Measurements from ENCODE around the gene PLCL1.
"Not testable (repeated sequence)": the region's sequence is repeated elsewhere in the genome, so short reads cannot be mapped to it uniquely, and the experiment has no call there.

The PLCL1 gene

DNA sequence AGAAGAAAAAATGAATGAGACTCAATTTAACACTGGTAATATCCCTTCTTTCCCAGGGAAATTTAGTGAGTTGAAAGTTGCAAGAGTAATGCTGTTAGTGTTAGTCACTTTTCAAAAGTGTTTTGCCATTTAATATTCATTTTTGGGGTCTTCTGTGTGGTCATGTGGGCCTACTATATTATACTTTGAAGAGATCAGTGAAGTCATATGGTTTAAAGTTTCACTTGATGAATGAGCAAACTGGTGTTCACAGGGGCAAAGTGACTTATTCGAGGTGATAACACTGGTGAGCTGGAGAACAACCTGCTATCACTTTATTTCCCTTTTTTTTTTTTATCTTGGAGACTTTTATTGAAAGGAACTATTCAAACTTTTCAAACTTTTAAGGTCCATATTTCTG, 196.0 kb downstream of the PLCL1 start:
- no peak for DNase-seq (ENCODE audit: low spot score)

- no peak for DNase-seq (ENCODE audit: low spot score)
Observed at GRCh38 chr2:198004173-198004572, 199.8 kb downstream of the PLCL1 start.

DNA sequence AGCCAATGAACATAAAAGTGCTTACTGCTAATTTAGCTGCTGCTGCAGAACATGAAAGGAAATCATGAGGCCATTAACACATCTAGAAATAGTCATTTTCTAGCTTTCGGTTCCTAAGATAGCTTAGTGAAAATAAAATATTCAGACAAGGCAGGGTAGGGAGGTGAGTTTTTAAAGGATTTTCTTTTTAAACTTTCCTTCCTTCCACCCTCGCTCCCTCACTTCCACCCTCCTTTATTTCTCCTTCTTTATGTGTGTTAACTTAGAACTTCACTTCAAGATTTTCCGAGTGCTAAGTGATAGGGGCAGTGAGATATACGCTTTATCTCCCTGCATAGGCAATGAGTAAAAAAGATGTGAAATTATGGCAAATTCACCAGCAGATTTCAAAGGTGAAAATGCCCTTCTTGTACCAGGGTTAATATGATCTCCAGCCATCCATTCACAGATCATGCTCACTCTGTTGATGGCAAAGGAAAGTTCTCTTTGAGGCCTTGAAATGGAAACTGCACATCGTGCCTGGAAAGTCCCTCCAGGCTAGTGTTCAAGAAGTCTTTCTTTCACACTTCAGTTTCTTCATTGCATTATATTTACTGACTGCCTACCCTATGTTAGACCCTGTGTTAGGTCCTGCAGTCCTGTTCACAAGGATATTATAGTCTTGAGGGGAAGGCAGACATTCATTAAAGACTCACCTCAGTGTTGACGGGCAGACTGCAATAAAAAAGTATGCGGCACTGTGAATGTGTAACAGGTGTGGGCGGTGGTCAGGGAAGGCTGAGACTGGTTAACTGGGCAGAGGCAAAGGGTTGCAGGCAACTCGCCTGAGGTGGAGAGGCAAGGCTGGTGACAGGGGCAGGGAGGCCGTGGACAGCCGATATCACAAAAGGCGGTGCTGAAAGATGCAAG, 200.8 kb downstream of the PLCL1 start:
- no peak for DNase-seq (ENCODE audit: low spot score)

GRCh38 chr2:198006733-198007132, 202.3 kb downstream of the PLCL1 start:
- no peak for DNase-seq (ENCODE audit: low spot score)

- no peak for DNase-seq (ENCODE audit: low spot score)
Observed at GRCh38 chr2:198008230-198008629, 203.8 kb downstream of the PLCL1 start.

- no peak for DNase-seq (ENCODE audit: low spot score)
Observed at GRCh38 chr2:198012025-198012424, 207.6 kb downstream of the PLCL1 start.

DNA sequence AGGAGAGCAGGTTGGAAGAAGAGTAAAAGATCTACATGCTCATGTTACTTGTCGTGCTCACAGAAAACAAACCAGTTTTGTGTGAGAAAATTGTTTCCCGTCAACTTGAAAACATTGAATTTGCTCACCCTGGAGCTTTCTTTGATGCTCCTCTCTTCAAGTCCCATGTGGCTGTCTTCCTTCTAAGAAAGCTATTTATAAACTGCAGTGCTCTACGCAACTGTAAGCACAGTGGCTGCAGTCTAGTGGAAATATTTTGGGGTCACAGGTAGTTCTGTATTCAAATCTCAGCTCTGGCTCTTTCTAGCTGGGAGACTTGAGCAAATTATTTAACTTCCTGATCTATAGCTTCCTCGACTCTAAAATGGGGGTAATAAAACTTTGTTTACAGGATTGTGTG, 211.8 kb downstream of the PLCL1 start:
- no peak for DNase-seq (ENCODE audit: low spot score)

- no peak for DNase-seq (ENCODE audit: low spot score)
Observed at GRCh38 chr2:198017068-198017467, 212.7 kb downstream of the PLCL1 start.

DNA sequence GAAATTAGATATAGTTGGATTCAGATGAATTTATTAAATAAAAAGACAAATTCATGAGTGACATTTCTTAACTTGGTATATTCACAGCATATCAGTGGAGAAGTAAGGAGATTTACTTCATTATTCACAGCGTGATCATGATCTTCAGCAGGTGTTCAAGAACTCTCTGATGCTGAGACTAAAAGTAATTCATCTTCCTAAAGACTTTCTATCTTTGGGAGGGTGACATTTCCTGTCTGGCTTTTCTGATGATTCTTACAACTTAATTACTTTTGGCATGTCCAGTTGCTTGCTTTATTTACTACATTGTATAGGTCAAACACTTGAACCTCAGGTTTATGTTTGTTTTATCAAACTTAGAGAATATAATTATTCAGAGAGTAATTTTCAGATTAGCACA, 224.6 kb downstream of the PLCL1 start:
- DNase-seq (ENCODE audit: low spot score) = no peak

DNA sequence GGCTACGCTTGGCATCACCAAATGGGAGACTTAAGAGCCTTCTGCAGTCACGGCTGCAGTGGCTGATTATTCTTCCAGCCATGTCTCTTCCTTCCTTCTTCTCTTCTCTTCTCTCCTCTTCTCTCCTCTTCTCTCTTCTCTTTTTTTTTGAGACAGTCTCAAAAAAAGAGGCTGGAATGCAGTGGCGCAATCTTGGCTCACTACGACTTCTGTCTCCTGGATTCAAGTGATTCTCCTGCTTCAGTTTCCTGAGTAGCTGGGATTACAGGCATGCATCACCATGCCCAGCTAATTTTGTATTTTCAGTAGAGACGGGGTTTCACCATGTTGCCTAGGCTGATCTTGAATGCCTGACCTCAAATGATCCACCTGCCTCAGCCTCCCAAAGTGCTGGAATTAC, 225.2 kb downstream of the PLCL1 start:
- not testable (repeated sequence) for DNase-seq (ENCODE audit: low spot score)

GRCh38 chr2:198033626-198034025, 229.2 kb downstream of the PLCL1 start:
- no peak for DNase-seq (ENCODE audit: low spot score)

DNA sequence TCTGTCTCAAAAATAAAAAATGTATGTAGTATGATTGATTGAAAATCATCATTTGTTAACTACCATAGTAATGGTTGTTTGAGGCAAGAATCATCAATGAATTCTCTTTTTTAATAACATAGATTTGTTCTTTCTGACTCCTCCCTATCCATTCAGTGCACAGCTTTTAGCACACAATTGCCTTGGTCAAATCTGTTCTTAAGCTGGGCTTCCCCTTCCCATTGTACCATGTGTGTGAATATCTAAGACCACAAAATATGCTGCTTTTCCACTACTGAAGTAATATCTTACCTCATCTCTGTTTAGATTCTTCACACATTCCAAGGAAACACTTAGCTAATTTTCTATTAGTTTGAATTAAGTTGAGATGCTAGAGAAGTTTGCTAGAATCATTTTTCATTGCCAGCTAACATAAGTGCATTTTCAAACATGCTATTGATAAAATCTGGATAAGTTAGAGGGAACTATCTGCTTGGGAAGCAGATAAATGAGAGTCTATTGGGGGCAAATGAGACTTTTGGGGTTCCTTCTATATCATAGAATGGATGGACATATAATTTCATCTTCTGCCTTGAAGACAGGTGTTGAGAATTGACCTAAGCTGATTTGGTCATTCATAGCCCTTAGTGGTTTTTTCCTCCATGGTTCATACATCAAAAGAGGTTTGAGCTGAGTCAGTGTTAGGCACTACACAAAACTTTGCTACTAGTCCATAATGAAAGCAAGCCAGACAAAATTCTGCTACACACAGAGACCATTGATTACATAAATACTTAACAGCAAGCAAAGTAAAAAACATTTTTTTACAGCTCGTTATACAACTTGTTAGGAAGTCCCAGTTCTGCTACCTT, 231.9 kb downstream of the PLCL1 start:
- no peak for DNase-seq (ENCODE audit: low spot score)

- no peak for DNase-seq (ENCODE audit: low spot score)
Observed at GRCh38 chr2:198040835-198041234, 236.4 kb downstream of the PLCL1 start.

- DNase-seq (ENCODE audit: low spot score) = no peak
Observed at GRCh38 chr2:198042189-198042588, 237.8 kb downstream of the PLCL1 start.

DNA sequence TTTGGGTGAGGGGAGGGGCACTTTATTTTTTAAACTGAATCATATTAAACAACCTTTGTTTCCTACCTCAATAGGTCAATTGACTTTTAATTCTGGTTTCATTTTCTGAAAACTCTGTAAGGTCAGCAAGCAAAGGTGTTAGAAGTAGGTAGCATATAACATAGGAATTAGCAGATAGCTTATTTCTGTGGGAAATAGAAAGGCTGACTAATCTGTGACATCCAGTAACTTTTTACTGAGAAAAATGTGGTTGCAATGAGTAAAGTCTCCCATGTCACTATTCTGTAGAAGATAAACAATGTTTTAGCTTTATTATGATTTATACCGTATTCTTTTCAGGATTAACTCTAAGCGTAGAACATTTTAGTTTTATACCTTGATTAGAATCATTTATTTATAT, 240.4 kb downstream of the PLCL1 start:
- no peak for DNase-seq (ENCODE audit: low spot score)

DNA sequence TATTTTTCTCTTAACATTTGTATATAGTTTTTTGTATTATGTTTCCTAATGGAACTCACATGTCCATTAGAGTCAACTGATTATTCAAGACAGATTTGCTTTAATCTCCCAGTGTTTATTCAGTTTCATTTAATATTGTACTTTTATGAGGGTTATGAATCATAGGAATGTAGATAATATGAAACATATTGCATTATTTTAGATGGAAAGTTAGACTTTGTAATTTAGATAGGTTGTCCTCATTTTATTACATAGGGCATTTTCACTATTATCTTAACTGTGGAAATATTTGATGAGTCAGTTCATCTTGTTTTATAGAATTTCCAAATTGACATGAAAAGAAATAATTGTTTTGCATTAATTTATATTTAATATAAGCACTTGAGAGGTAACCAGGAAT, 240.8 kb downstream of the PLCL1 start:
- no peak for DNase-seq (ENCODE audit: low spot score)

GRCh38 chr2:198052741-198053140, 248.3 kb downstream of the PLCL1 start:
- DNase-seq (ENCODE audit: low spot score) = no peak

DNA sequence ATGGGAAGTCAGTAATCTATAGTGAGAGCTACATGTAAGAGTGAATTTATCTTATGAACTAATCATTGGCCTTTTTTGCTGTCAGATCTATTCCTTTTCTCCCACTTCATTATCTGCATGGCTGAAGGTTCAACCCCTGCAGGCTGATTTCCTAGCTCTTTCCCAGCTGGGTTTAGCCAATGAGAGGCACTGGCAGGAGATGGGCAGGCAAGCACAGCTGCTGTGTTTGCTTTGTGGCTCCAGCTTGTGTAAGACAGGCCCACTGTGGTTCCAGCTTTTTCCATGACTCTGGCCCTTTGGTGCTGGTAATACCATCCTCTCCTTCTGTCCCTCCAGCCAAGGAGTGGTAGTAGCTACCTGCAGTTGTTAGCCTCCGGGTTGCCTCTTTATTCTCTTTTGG, 248.8 kb downstream of the PLCL1 start:
- no peak for DNase-seq (ENCODE audit: low spot score)

GRCh38 chr2:198053776-198054175, 249.4 kb downstream of the PLCL1 start:
- DNase-seq (ENCODE audit: low spot score) = no peak

GRCh38 chr2:198054299-198054698, 249.9 kb downstream of the PLCL1 start:
- no peak for DNase-seq (ENCODE audit: low spot score)

GRCh38 chr2:198055716-198056115, 251.3 kb downstream of the PLCL1 start:
- no peak for DNase-seq (ENCODE audit: low spot score)

GRCh38 chr2:198056836-198057235, 252.4 kb downstream of the PLCL1 start:
- no peak for DNase-seq (ENCODE audit: low spot score)

- no peak for DNase-seq (ENCODE audit: low spot score)
Observed at GRCh38 chr2:198059800-198060199, 255.4 kb downstream of the PLCL1 start.

Measured in hematopoietic multipotent progenitor cell treated with erythropoietin and hydrocortisone succinate and interleukin-3 and kit ligand, for 17 days (in vitro differentiated cells).